ENCODE results near the gene CEP63.

Gene CEP63

GRCh38 chr3:134522541-134522940 lies 36.7 kb downstream of the CEP63 start:
- no peak overlapping the region for H3K4me3 ChIP-seq (ENCODE audit: low read depth, low read length)
- no peak for TF ChIP-seq CTCF (IDR thresholded peaks at IDR 0.05; ENCODE audit: control insufficient read depth, extremely low read depth, insufficient read depth)

DNA sequence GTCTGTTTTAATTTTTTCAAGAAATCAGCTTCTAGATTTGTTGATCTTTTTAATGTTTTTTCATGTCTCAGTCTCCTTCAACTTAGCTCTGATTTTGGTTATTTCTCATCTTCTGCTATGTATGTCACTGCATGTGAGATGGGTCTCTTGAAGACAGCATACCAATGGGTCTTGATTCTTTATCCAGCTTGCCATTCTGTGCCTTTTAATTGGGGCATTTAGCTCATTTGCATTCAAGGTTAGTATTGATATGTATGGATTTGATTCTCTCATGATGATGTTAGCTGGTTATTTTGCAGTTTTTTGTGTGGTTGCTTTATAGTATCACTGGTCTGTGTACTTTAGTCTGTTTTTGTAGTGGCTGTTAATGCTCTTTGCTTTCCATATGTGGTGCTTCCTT lies 39.4 kb downstream of the CEP63 start:
- TF ChIP-seq CTCF (IDR thresholded peaks at IDR 0.05; ENCODE audit: control insufficient read depth, extremely low read depth, insufficient read depth): no peak
- no peak overlapping the region for H3K4me3 ChIP-seq (ENCODE audit: low read depth, low read length)
- DNase-seq (ENCODE audit: low read depth): no peak

More at GRCh38 chr3:134522541-134522940, 36.7 kb downstream of the CEP63 start:
- DNase-seq (ENCODE audit: low read depth): no peak

GRCh38 chr3:134526319-134526718 lies 40.5 kb downstream of the CEP63 start:
- DNase-seq (ENCODE audit: low read depth): no peak
- no peak overlapping the region for H3K4me3 ChIP-seq (ENCODE audit: low read depth, low read length)
- TF ChIP-seq CTCF (IDR thresholded peaks at IDR 0.05; ENCODE audit: control insufficient read depth, extremely low read depth, insufficient read depth): no peak

DNA sequence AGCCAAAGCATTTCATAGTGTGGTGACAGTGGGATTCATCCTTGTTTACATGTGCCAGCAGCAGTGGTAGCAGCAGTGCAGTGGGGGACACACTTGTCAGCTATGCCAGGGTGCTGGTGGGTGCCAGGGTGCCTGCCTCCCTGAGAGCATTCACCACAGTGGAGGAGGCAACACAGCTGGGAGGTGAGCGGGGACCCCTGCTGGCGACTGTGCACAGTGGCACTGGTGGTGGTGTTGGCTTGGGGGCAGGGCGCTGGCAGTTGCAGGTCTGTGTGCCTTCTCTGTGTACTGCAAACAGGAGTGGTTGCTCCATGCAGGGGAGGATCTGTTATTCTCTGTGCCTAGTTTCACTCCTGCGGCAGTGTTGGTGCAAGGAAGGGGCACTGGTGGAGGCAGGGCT lies 41.2 kb downstream of the CEP63 start:
- DNase-seq (ENCODE audit: low read depth): no peak
- no peak overlapping the region for H3K4me3 ChIP-seq (ENCODE audit: low read depth, low read length)
- peak; percentile 17; the same call in 1 of the 2 replicates for TF ChIP-seq CTCF (IDR thresholded peaks at IDR 0.05; ENCODE audit: control insufficient read depth, extremely low read depth, insufficient read depth)

DNA sequence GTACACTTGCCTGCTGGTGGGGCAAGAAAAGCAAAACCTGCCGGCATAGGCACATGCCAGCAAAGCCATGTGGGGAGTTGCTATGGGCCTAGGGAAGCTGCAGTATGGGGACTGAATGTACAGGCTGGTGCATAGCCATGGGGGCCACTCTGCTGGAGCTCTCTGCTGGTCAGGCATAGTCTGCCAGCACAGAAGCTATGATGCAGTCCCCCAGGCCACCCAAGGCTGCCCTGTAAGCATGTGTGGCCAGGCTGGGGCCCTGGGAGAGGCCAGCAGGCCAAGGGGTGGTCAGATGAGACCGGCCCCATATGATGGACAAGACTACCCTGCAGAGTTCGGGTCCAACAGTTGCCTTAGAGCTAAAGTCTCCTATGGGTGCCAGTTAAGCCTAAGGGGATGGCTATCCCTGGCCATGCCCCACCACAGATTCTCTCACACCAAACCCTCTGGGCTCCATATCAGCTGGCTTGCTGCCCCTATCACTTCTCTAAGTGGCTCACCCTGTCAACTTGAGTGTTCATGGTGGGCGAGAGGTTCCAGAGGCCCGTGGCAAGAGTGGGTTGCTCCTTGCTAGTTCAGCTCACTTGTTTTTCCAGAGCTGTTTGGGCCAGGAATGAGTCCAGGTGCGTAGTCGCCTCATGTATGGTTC lies 41.8 kb downstream of the CEP63 start:
- DNase-seq (ENCODE audit: low read depth): no peak
- no peak for TF ChIP-seq CTCF (IDR thresholded peaks at IDR 0.05; ENCODE audit: control insufficient read depth, extremely low read depth, insufficient read depth)
- no peak overlapping the region for H3K4me3 ChIP-seq (ENCODE audit: low read depth, low read length)

- no peak for TF ChIP-seq CTCF (IDR thresholded peaks at IDR 0.05; ENCODE audit: control insufficient read depth, extremely low read depth, insufficient read depth)
- H3K4me3 ChIP-seq (ENCODE audit: low read depth, low read length): no peak overlapping the region
- DNase-seq (ENCODE audit: low read depth): no peak
Observed at GRCh38 chr3:134533493-134533892, 47.6 kb downstream of the CEP63 start.
